Neural crest cell (in vitro differentiated cells): ENCODE results near the gene NMS. TPM values are rescaled to one million over a fixed set of nuclear protein-coding genes. Genes with fewer than 3 reads are reported as not detected.
A peak's percentile ranks its signal among the peaks of the same experiment; 100 is the strongest.

ENCODE experiments used
- DNase-seq: peaks from one replicate; pipeline ENCODE4 v3.0.0; 2021; ENCODE audit warnings: low read depth, mixed read lengths, low spot score
- H3K27ac Mint-ChIP-seq: one replicate; pipeline ENCODE4 v1.8.0; 2021; ENCODE audit warnings: mild to moderate bottlenecking, mixed read lengths; ENCODE audit not compliant: unreplicated experiment
- H3K27me3 Mint-ChIP-seq: 2 replicates; pipeline ENCODE4 v1.8.0; 2021; ENCODE audit warnings: low read depth, mild to moderate bottlenecking, mixed read lengths
- H3K36me3 Mint-ChIP-seq: 2 replicates; pipeline ENCODE4 v1.8.0; 2021; ENCODE audit warnings: low read depth, mild to moderate bottlenecking, mixed read lengths
- H3K4me1 Mint-ChIP-seq: 2 replicates; pipeline ENCODE4 v1.8.0; 2021; ENCODE audit warnings: mixed read lengths
- H3K4me3 Mint-ChIP-seq: one replicate; pipeline ENCODE4 v1.8.0; 2021; ENCODE audit warnings: mild to moderate bottlenecking, mixed read lengths
- H3K9me3 Mint-ChIP-seq: 2 replicates; pipeline ENCODE4 v1.8.0; 2021; ENCODE audit warnings: mixed read lengths
- CTCF ChIP-seq: fragments of 200-600 bp; sonication (generic); conservative IDR thresholded peaks from 2 replicates; pipeline ENCODE4 v1.5.0; 2021; ENCODE audit warnings: antibody characterized with exemption, mild to moderate bottlenecking
- total RNA-seq: library from RNA; stranded (reverse); gene quantifications from 2 replicates; pipeline ENCODE4 v1.2.1, GENCODE V29; 2021

The NMS gene
- total RNA-seq, 1 donor from 2014 or later = not detected

DNA sequence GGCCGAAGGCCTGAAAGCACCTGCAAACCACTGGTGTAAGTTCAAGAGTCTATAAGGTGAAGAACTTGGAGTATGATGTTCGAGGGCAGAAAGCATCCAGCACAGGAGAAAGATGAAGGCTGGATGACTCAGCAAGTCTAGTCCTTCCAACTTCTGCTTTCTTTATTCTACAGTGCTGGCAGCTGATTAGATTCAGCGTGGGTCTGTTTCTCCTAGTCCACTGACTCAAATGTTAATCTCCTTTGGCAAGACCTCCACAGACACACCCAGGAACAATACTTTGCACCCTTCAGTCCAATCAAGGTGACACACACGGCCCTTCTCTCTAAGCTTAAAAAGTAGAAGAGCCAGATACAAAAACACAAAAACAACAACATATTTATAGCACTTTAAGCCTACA lies 43.4 kb downstream of the NMS start:
- no peaks in the 10 kb centered on the region for H3K27me3 Mint-ChIP-seq
- H3K9me3 Mint-ChIP-seq = peaks cover 4% of the 10 kb centered on the region
- H3K36me3 Mint-ChIP-seq = no peaks in the 10 kb centered on the region
- no peak for TF ChIP-seq CTCF
- no peak for DNase-seq
- no peak overlapping the region for H3K4me3 Mint-ChIP-seq
- no peak overlapping the region for H3K27ac Mint-ChIP-seq
- H3K4me1 Mint-ChIP-seq = peaks cover 14% of the 10 kb centered on the region

GRCh38 chr2:100517556-100517955 lies 47.3 kb downstream of the NMS start:
- no peak for TF ChIP-seq CTCF
- DNase-seq = no peak
- Mint-ChIP-seq H3K27ac (no peak overlapping the region), H3K27me3 (no peaks in the 10 kb centered on the region), H3K9me3 (peaks cover 6% of the 10 kb centered on the region), H3K4me3 (no peak overlapping the region), H3K4me1 (peaks cover 9% of the 10 kb centered on the region), H3K36me3 (no peaks in the 10 kb centered on the region)

DNA sequence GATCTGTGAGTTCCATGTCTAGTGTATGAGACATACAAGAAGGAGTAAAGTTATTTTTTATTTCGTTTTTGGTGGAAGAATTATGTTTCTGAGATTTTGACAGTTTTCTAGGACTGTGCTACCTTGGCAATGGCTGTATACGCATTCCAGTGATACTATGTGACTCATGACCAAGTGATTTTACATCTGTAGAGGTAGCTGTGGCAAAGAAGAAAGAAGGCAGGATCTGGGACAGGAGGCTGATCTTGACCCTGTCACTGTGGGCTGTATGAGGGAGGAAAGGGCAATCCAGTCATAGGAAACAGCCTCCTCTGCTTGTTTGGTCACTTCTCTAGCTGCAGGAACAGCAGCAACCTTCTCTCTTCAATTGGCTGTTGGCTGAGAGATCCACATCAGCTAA lies 48.5 kb downstream of the NMS start:
- DNase-seq = no peak
- H3K27me3 Mint-ChIP-seq = no peaks in the 10 kb centered on the region
- H3K36me3 Mint-ChIP-seq = no peaks in the 10 kb centered on the region
- TF ChIP-seq CTCF = no peak
- peaks cover 6% of the 10 kb centered on the region for H3K9me3 Mint-ChIP-seq
- H3K4me3 Mint-ChIP-seq = no peak overlapping the region
- no peak overlapping the region for H3K27ac Mint-ChIP-seq
- peaks cover 9% of the 10 kb centered on the region for H3K4me1 Mint-ChIP-seq

DNA sequence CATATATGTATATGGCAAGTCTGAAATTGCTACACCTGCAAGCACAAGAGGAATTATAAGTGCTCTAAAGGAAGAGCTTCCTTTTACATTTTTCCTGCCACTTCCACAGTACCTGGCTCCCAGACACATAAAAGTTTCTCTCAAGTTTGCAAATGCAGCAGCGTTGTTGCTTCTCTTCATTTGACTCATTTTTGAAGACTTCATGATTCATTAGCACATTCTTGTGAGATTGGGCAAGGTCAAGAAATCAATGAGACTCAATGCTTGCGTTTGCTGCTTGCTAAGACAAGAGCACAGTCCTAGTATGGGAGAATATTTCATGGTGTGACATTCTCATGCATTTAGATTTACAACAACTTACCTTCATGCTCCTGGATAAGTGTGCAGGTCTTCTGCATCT lies 49.9 kb downstream of the NMS start:
- TF ChIP-seq CTCF = no peak
- no peaks in the 10 kb centered on the region for H3K27me3 Mint-ChIP-seq
- no peaks in the 10 kb centered on the region for H3K36me3 Mint-ChIP-seq
- peaks cover 9% of the 10 kb centered on the region for H3K4me1 Mint-ChIP-seq
- peaks cover 8% of the 10 kb centered on the region for H3K9me3 Mint-ChIP-seq
- no peak for DNase-seq
- no peak overlapping the region for H3K27ac Mint-ChIP-seq
- H3K4me3 Mint-ChIP-seq = no peak overlapping the region

GRCh38 chr2:100522430-100522829 lies 52.1 kb downstream of the NMS start:
- TF ChIP-seq CTCF = no peak
- H3K4me1 Mint-ChIP-seq = peaks cover 8% of the 10 kb centered on the region
- no peaks in the 10 kb centered on the region for H3K36me3 Mint-ChIP-seq
- peak overlapping the region; percentile 23 for H3K27ac Mint-ChIP-seq
- DNase-seq = no peak
- peaks cover 8% of the 10 kb centered on the region for H3K9me3 Mint-ChIP-seq
- H3K27me3 Mint-ChIP-seq = no peaks in the 10 kb centered on the region
- H3K4me3 Mint-ChIP-seq = no peak overlapping the region

- TF ChIP-seq CTCF = no peak
These were observed 54.0 kb downstream of the NMS start for GRCh38 chr2:100524331-100524730.

More at GRCh38 chr2:100524331-100524730, 54.0 kb downstream of the NMS start:
- Mint-ChIP-seq H3K4me1 (no peaks in the 10 kb centered on the region), H3K36me3 (no peaks in the 10 kb centered on the region), H3K4me3 (no peak overlapping the region), H3K9me3 (peaks cover 5% of the 10 kb centered on the region), H3K27ac (no peak overlapping the region), H3K27me3 (no peaks in the 10 kb centered on the region)
- DNase-seq = no peak
